ENCODE data around the gene LRPAP1. TPM values are rescaled to one million over a fixed set of nuclear protein-coding genes. Genes with fewer than 3 reads are reported as not detected.
A peak's percentile ranks its signal among the peaks of the same experiment; 100 is the strongest.
"Not testable (repeated sequence)": the region's sequence is repeated elsewhere in the genome, so short reads cannot be mapped to it uniquely, and the experiment has no call there.

LRPAP1 gene
- total RNA-seq, 2 donors from 2014 or later: 44.9 to 48.7 TPM

- not testable (repeated sequence) for H3K36me3 Mint-ChIP-seq; H3K27ac Mint-ChIP-seq; H3K9me3 Mint-ChIP-seq; DNase-seq (ENCODE audit: low spot score in 2 of 2); ATAC-seq
Measured at GRCh38 chr4:3548991-3549693, 16.9 kb upstream of the LRPAP1 start.

GRCh38 chr4:3546721-3547120 lies 14.5 kb upstream of the LRPAP1 start:
- not testable (repeated sequence) for H3K9me3 Mint-ChIP-seq; ATAC-seq; H3K36me3 Mint-ChIP-seq; H3K27ac Mint-ChIP-seq; DNase-seq (ENCODE audit: low spot score in 2 of 2)

- H3K9me3 Mint-ChIP-seq; DNase-seq (ENCODE audit: low spot score in 2 of 2); ATAC-seq; H3K27ac Mint-ChIP-seq; H3K36me3 Mint-ChIP-seq: not testable (repeated sequence)
Measured at GRCh38 chr4:3545351-3545750, 13.1 kb upstream of the LRPAP1 start.

- DNase-seq (ENCODE audit: low spot score in 2 of 2); ATAC-seq; H3K9me3 Mint-ChIP-seq; H3K36me3 Mint-ChIP-seq; H3K27ac Mint-ChIP-seq: not testable (repeated sequence)
Measured at GRCh38 chr4:3544259-3545025, 12.2 kb upstream of the LRPAP1 start.

- not testable (repeated sequence) for H3K27ac Mint-ChIP-seq; H3K9me3 Mint-ChIP-seq; ATAC-seq; H3K36me3 Mint-ChIP-seq; DNase-seq (ENCODE audit: low spot score in 2 of 2)
Measured at GRCh38 chr4:3543415-3543814, 11.2 kb upstream of the LRPAP1 start.

- H3K9me3 Mint-ChIP-seq; ATAC-seq; H3K27ac Mint-ChIP-seq; DNase-seq (ENCODE audit: low spot score in 2 of 2); H3K36me3 Mint-ChIP-seq: not testable (repeated sequence)
Measured at GRCh38 chr4:3538906-3539305, 6.7 kb upstream of the LRPAP1 start.

- not testable (repeated sequence) for H3K36me3 Mint-ChIP-seq; H3K9me3 Mint-ChIP-seq; H3K27ac Mint-ChIP-seq; ATAC-seq; DNase-seq (ENCODE audit: low spot score in 2 of 2)
Measured at GRCh38 chr4:3535812-3536211, 3.6 kb upstream of the LRPAP1 start.

- Mint-ChIP-seq H3K36me3 (peaks cover 5 to 9% of the 10 kb centered on the region in 2 donors), H3K27ac (no peak overlapping the region), H3K9me3 (peaks cover 5% of the 10 kb centered on the region in 2 donors)
- no peak for ATAC-seq
- no peak for DNase-seq (ENCODE audit: low spot score in 2 of 2)
Measured at GRCh38 chr4:3533423-3533820, 1.2 kb upstream of the LRPAP1 start.

- DNase-seq (ENCODE audit: low spot score in 2 of 2) (no peak), ATAC-seq (no peak)
- Mint-ChIP-seq H3K9me3 (peaks cover 5% of the 10 kb centered on the region in 2 donors), H3K27ac (no peak overlapping the region), H3K36me3 (peaks cover 5 to 9% of the 10 kb centered on the region in 2 donors)
Measured at GRCh38 chr4:3532751-3533422, 665 bp upstream of the LRPAP1 start.

- DNase-seq (ENCODE audit: low spot score in 2 of 2) (no peak), ATAC-seq (no peak)
- Mint-ChIP-seq H3K27ac (peak overlapping the region; percentile 72 to 87), H3K9me3 (peaks cover 5% of the 10 kb centered on the region in 2 donors), H3K36me3 (peaks cover 5 to 9% of the 10 kb centered on the region in 2 donors)
Measured at GRCh38 chr4:3531318-3531878, 824 bp downstream of the LRPAP1 start.

GRCh38 chr4:3530663-3531254 lies 1.5 kb downstream of the LRPAP1 start:
- Mint-ChIP-seq H3K27ac (peak overlapping the region; percentile 72 to 87), H3K9me3 (peaks cover 5% of the 10 kb centered on the region in 2 donors), H3K36me3 (peaks cover 5 to 9% of the 10 kb centered on the region in 2 donors)
- DNase-seq (ENCODE audit: low spot score in 2 of 2): no peak
- ATAC-seq: no peak

GRCh38 chr4:3530051-3530450 lies 2.2 kb downstream of the LRPAP1 start:
- no peaks in the 10 kb centered on the region for H3K9me3 Mint-ChIP-seq
- DNase-seq (ENCODE audit: low spot score in 2 of 2) (no peak), ATAC-seq (no peak)
- H3K36me3 Mint-ChIP-seq: peaks cover 5 to 9% of the 10 kb centered on the region in 2 donors
- peak overlapping the region in 1 of 2 donors; percentile 46 for H3K27ac Mint-ChIP-seq

GRCh38 chr4:3529363-3529762 lies 2.9 kb downstream of the LRPAP1 start:
- H3K27ac Mint-ChIP-seq: no peak overlapping the region
- DNase-seq (ENCODE audit: low spot score in 2 of 2) (no peak), ATAC-seq (no peak)
- H3K36me3 Mint-ChIP-seq: peaks cover 5 to 9% of the 10 kb centered on the region in 2 donors
- H3K9me3 Mint-ChIP-seq: no peaks in the 10 kb centered on the region

GRCh38 chr4:3527914-3528876 lies 4.0 kb downstream of the LRPAP1 start:
- no peak for ATAC-seq
- Mint-ChIP-seq H3K27ac (peak overlapping the region; percentile 47 to 86), H3K9me3 (no peaks in the 10 kb centered on the region), H3K36me3 (peaks cover 5 to 9% of the 10 kb centered on the region in 2 donors)
- DNase-seq (ENCODE audit: low spot score in 2 of 2): no peak

- Mint-ChIP-seq H3K9me3 (no peaks in the 10 kb centered on the region), H3K36me3 (peaks cover 4 to 8% of the 10 kb centered on the region in 2 donors), H3K27ac (peak overlapping the region; percentile 47 to 85)
- DNase-seq (ENCODE audit: low spot score in 2 of 2) (no peak), ATAC-seq (no peak)
Measured at GRCh38 chr4:3527101-3527913, 4.9 kb downstream of the LRPAP1 start.
